Activated B cell treated with CpG ODN at 0.5 μM for 24 hours (primary cell): ENCODE results near the gene CADM1. TPM values are rescaled to one million over a fixed set of nuclear protein-coding genes. Genes with fewer than 3 reads are reported as not detected.

Experiments
- ATAC-seq: fragments of 200-7000 bp; cut with Tn5 transposase; one replicate; pipeline ENCODE4 v1.10.0; 2021; ENCODE audit warnings: low read depth, mild to moderate bottlenecking, moderate library complexity
- CTCF ChIA-PET: fragments of 350-600 bp; sonication (Branson Sonifier 250); formaldehyde crosslinking; loops from one replicate; lab custom pipeline; 2021; ENCODE audit warnings: antibody characterized with exemption; lab: Charles Lee
- POLR2A ChIA-PET: fragments of 350-600 bp; sonication (Branson Sonifier 250); formaldehyde crosslinking; loops from one replicate; lab custom pipeline; 2021; ENCODE audit warnings: antibody characterized with exemption; lab: Charles Lee
- DNase-seq: peaks from one replicate; pipeline ENCODE4 v3.0.0; 2022
- H3K27ac Mint-ChIP-seq: one replicate; pipeline ENCODE4 v1.8.0; 2020; ENCODE audit warnings: mixed read lengths
- H3K27me3 Mint-ChIP-seq: one replicate; pipeline ENCODE4 v1.8.0; 2021; ENCODE audit warnings: mixed read lengths
- H3K36me3 Mint-ChIP-seq: one replicate; pipeline ENCODE4 v1.8.0; 2021; ENCODE audit warnings: low read depth, mixed read lengths
- H3K4me1 Mint-ChIP-seq: one replicate; pipeline ENCODE4 v1.8.0; 2021; ENCODE audit warnings: mixed read lengths
- H3K4me3 Mint-ChIP-seq: one replicate; pipeline ENCODE4 v1.8.0; 2020; ENCODE audit warnings: mild to moderate bottlenecking, mixed read lengths
- H3K9me3 Mint-ChIP-seq: one replicate; pipeline ENCODE4 v1.8.0; 2020; ENCODE audit warnings: mixed read lengths
- CTCF ChIP-seq: fragments of 200-600 bp; IDR thresholded peaks from one replicate; pipeline ENCODE4 v1.8.0; 2022; ENCODE audit warnings: antibody characterized with exemption, mild to moderate bottlenecking
- intact Hi-C: fragments of 100-400 bp; cut with micrococcal nuclease; formaldehyde crosslinking; loops from one replicate; pipeline ENCODE4 v1.15.1; 2024
- total RNA-seq: library from RNA; stranded (reverse); gene quantifications from 2 replicates; pipeline ENCODE4 v1.2.3, GENCODE V29; 2022

CADM1 gene
- total RNA-seq, 1 donor from 2014 or later, result 0.86 TPM

- Mint-ChIP-seq H3K27ac (no peak overlapping the region), H3K36me3 (no peaks in the 10 kb centered on the region)
Observed at GRCh38 chr11:115493488-115493887, 10.7 kb downstream of the CADM1 start.

GRCh38 chr11:115489466-115489865, 14.7 kb downstream of the CADM1 start:
- no peak overlapping the region for H3K27ac Mint-ChIP-seq
- H3K36me3 Mint-ChIP-seq, result no peaks in the 10 kb centered on the region
- ATAC-seq, result no peak
- ChIA-PET POLR2A (no interaction called here), CTCF (no interaction called here)
- peaks cover 2% of the 10 kb centered on the region for H3K27me3 Mint-ChIP-seq
- no peak for DNase-seq
- H3K9me3 Mint-ChIP-seq, result no peaks in the 10 kb centered on the region
- intact Hi-C loops, result no loop called here
- no peak overlapping the region for H3K4me3 Mint-ChIP-seq
- TF ChIP-seq CTCF, result no peak
- no peaks in the 10 kb centered on the region for H3K4me1 Mint-ChIP-seq

More at GRCh38 chr11:115493488-115493887, 10.7 kb downstream of the CADM1 start:
- POLR2A ChIA-PET, result no interaction called here
- H3K4me3 Mint-ChIP-seq, result no peak overlapping the region
- ATAC-seq (no peak), DNase-seq (no peak)
- no peak for TF ChIP-seq CTCF
- H3K9me3 Mint-ChIP-seq, result no peaks in the 10 kb centered on the region
- H3K4me1 Mint-ChIP-seq, result no peaks in the 10 kb centered on the region
- H3K27me3 Mint-ChIP-seq, result peaks cover 7% of the 10 kb centered on the region
- intact Hi-C loops, result no loop called here
- CTCF ChIA-PET, result no interaction called here

- intact Hi-C loops, result no loop called here
- no peak overlapping the region for H3K27ac Mint-ChIP-seq
- no peak for ATAC-seq
- no peaks in the 10 kb centered on the region for H3K36me3 Mint-ChIP-seq
- CTCF ChIA-PET, result no interaction called here
- no peak overlapping the region for H3K4me3 Mint-ChIP-seq
- no peak for DNase-seq
- no peaks in the 10 kb centered on the region for H3K9me3 Mint-ChIP-seq
- peaks cover 2% of the 10 kb centered on the region for H3K27me3 Mint-ChIP-seq
- POLR2A ChIA-PET, result no interaction called here
- TF ChIP-seq CTCF, result no peak
- H3K4me1 Mint-ChIP-seq, result no peaks in the 10 kb centered on the region
Observed at GRCh38 chr11:115488945-115489344, 15.3 kb downstream of the CADM1 start.

- DNase-seq (no peak), ATAC-seq (no peak)
- TF ChIP-seq CTCF, result no peak
- H3K4me3 Mint-ChIP-seq, result no peak overlapping the region
- H3K36me3 Mint-ChIP-seq, result no peaks in the 10 kb centered on the region
- no peaks in the 10 kb centered on the region for H3K4me1 Mint-ChIP-seq
- no peaks in the 10 kb centered on the region for H3K9me3 Mint-ChIP-seq
- ChIA-PET CTCF (no interaction called here), POLR2A (no interaction called here)
- intact Hi-C loops, result no loop called here
- no peak overlapping the region for H3K27ac Mint-ChIP-seq
- H3K27me3 Mint-ChIP-seq, result no peaks in the 10 kb centered on the region
Observed at GRCh38 chr11:115481528-115481927, 22.7 kb downstream of the CADM1 start.

GRCh38 chr11:115480611-115481010, 23.6 kb downstream of the CADM1 start:
- Mint-ChIP-seq H3K4me1 (no peaks in the 10 kb centered on the region), H3K27me3 (peaks cover 2% of the 10 kb centered on the region), H3K36me3 (no peaks in the 10 kb centered on the region), H3K4me3 (no peak overlapping the region), H3K27ac (no peak overlapping the region), H3K9me3 (peaks cover 2% of the 10 kb centered on the region)
- ATAC-seq (no peak), DNase-seq (no peak)
- intact Hi-C loops, result no loop called here
- CTCF ChIA-PET, result no interaction called here
- no peak for TF ChIP-seq CTCF
- POLR2A ChIA-PET, result no interaction called here
